SK-N-SH (cell line): ENCODE data around the gene CILP. TPM values are rescaled to one million over a fixed set of nuclear protein-coding genes. Genes with fewer than 3 reads are reported as not detected.

Source experiments
- CTCF ChIA-PET: fragments of 300-600, 350-600 bp; formaldehyde crosslinking; extraction: SDS; loops from one replicate; lab custom pipeline; 2021; lab: Yijun Ruan, JAX
- POLR2A ChIA-PET: fragments of 350-600 bp; sonication (Branson Sonifier 250); formaldehyde crosslinking; extraction: SDS; loops from one replicate; lab custom pipeline; 2020; ENCODE audit warnings: antibody characterized with exemption, inconsistent platforms; lab: Yijun Ruan, JAX
- DNase-seq: peaks from one replicate; pipeline ENCODE4 v3.0.0; 2012
- H2AFZ ChIP-seq: fragments of 200-600 bp; sonication (generic); 2 replicates; pipeline ENCODE4 v1.8.1; 2016; ENCODE audit warnings: antibody characterized with exemption, mild to moderate bottlenecking, low read depth
- H3F3A ChIP-seq: fragments of 200-600 bp; sonication (generic); replicated peaks from 2 replicates; pipeline ENCODE3; 2016; ENCODE audit warnings: antibody characterized with exemption, mild to moderate bottlenecking; ENCODE audit not compliant: insufficient read depth
- H3K27ac ChIP-seq, 2 experiments: fragments of 200-500 bp in 1 of 2; fragments of 200-600 bp in 1 of 2; sonication (Bioruptor generic) in 1 of 2; sonication (generic), shearing (Covaris generic) in 1 of 2; 2 replicates each; pipeline versions ENCODE4 v1.5.1 to v1.6.1; 2014 to 2016; ENCODE audit warnings: low read depth in 2 of 2, inconsistent platforms in 1 of 2, low read length in 1 of 2, mild to moderate bottlenecking in 1 of 2, mixed read lengths in 1 of 2
- H3K27me3 ChIP-seq: fragments of 200-600 bp; sonication (generic), shearing (Covaris generic); 2 replicates; pipeline ENCODE4 v1.6.1; 2016; ENCODE audit warnings: mixed run types; ENCODE audit not compliant: insufficient read depth
- H3K36me3 ChIP-seq, 2 experiments: fragments of 200-500 bp in 1 of 2; fragments of 200-600 bp in 1 of 2; sonication (Bioruptor generic) in 1 of 2; sonication (generic) in 1 of 2; replicated peaks in 1 of 2; 2 replicates each; pipeline versions ENCODE3 to v1.5.1; 2014 to 2016; ENCODE audit warnings: low read length in 1 of 2, mild to moderate bottlenecking in 1 of 2; ENCODE audit not compliant: insufficient read depth in 2 of 2, control insufficient read depth in 1 of 2
- H3K4me1 ChIP-seq, 2 experiments: fragments of 200-500 bp in 1 of 2; fragments of 200-600 bp in 1 of 2; sonication (Bioruptor generic) in 1 of 2; sonication (generic), shearing (Covaris generic) in 1 of 2; 2 replicates each; pipeline versions ENCODE4 v1.5.1 to v1.6.1; 2014 to 2016; ENCODE audit warnings: low read depth in 1 of 2, low read length in 1 of 2, mixed run types in 1 of 2; ENCODE audit not compliant: insufficient read depth in 2 of 2, control insufficient read depth in 1 of 2
- H3K4me2 ChIP-seq: fragments of 200-600 bp; sonication (generic), shearing (Covaris generic); 2 replicates; pipeline ENCODE4 v1.6.1; 2017; ENCODE audit warnings: mixed run types
- H3K4me3 ChIP-seq, 2 experiments: fragments of 200-500 bp in 1 of 2; fragments of 200-600 bp in 1 of 2; sonication (Bioruptor generic) in 1 of 2; sonication (generic), shearing (Covaris generic) in 1 of 2; 2 replicates each; pipeline versions ENCODE4 v1.5.1 to v1.8.1; 2014 to 2016; ENCODE audit warnings: low read depth in 2 of 2, inconsistent platforms in 1 of 2, low read length in 1 of 2, mild to moderate bottlenecking in 1 of 2, mixed read lengths in 1 of 2, moderate library complexity in 1 of 2
- H3K79me2 ChIP-seq: fragments of 200-600 bp; sonication (generic); 2 replicates; pipeline ENCODE4 v1.8.1; 2017; ENCODE audit warnings: mild to moderate bottlenecking; ENCODE audit not compliant: insufficient read depth
- H3K9ac ChIP-seq: fragments of 200-600 bp; sonication (generic); 2 replicates; pipeline ENCODE4 v1.6.1; 2017; ENCODE audit warnings: mixed run types
- H3K9me2 ChIP-seq: fragments of 200-600 bp; sonication (generic); 2 replicates; pipeline ENCODE4 v1.6.1; 2017; ENCODE audit warnings: mixed run types
- H3K9me3 ChIP-seq: fragments of 200-600 bp; sonication (generic); 2 replicates; pipeline ENCODE4 v1.6.1; 2017; ENCODE audit warnings: mixed run types, mild to moderate bottlenecking, moderate library complexity
- H4K20me1 ChIP-seq: fragments of 200-600 bp; sonication (generic); 2 replicates; pipeline ENCODE4 v1.6.1; 2017; ENCODE audit warnings: mild to moderate bottlenecking, mixed run types; ENCODE audit not compliant: insufficient read depth
- CHD2 ChIP-seq: fragments of 150-350 bp; IDR thresholded peaks from 2 replicates; pipeline ENCODE4 v1.6.1; 2018; ENCODE audit warnings: low read length; ENCODE audit not compliant: partially characterized antibody
- CTCF ChIP-seq: fragments of 200-600 bp; sonication (generic); IDR thresholded peaks from 2 replicates; pipeline ENCODE4 v1.6.1; 2017; ENCODE audit warnings: antibody characterized with exemption, mild to moderate bottlenecking, moderate library complexity
- ELF1 ChIP-seq: IDR thresholded peaks from 2 replicates; pipeline ENCODE4 v1.4.0; 2012
- EP300 ChIP-seq, 2 experiments: IDR thresholded peaks; 2 replicates each; pipeline versions ENCODE4 v1.4.0 to v1.6.1; 2012; ENCODE audit warnings: borderline replicate concordance in 1 of 2, low read depth in 1 of 2, low read length in 1 of 2
- EZH2phosphoT487 ChIP-seq: fragments of 200-600 bp; sonication (generic); IDR thresholded peaks from 2 replicates; pipeline ENCODE4 v1.6.1; 2017; ENCODE audit warnings: low read depth, mixed run types, mild to moderate bottlenecking, antibody characterized with exemption, moderate library complexity, borderline replicate concordance
- GABPA ChIP-seq: IDR thresholded peaks from 2 replicates; pipeline ENCODE4 v1.4.0; 2012; ENCODE audit warnings: low read depth, mild to moderate bottlenecking
- IRF3 ChIP-seq: fragments of 150-350 bp; IDR thresholded peaks from 2 replicates; pipeline ENCODE4 v1.6.1; 2016; ENCODE audit warnings: mild to moderate bottlenecking, low read depth, low read length
- MXI1 ChIP-seq: IDR thresholded peaks from 2 replicates; pipeline ENCODE4 v1.6.1; 2012; ENCODE audit warnings: mild to moderate bottlenecking, low read depth, low read length, improper control_type of control experiment
- NFIC ChIP-seq: IDR thresholded peaks from 2 replicates; pipeline ENCODE4 v1.4.0; 2012; ENCODE audit warnings: borderline replicate concordance
- NRF1 ChIP-seq: IDR thresholded peaks from 2 replicates; pipeline ENCODE4 v1.6.1; 2012; ENCODE audit warnings: low read depth, mild to moderate bottlenecking, low read length
- PBX3 ChIP-seq: IDR thresholded peaks from 2 replicates; pipeline ENCODE4; 2012
- RAD21 ChIP-seq: IDR thresholded peaks from 2 replicates; pipeline ENCODE4 v1.6.1; 2012; ENCODE audit warnings: mild to moderate bottlenecking, low read length
- RCOR1 ChIP-seq: fragments of 150-350 bp; IDR thresholded peaks from 2 replicates; pipeline ENCODE4 v1.6.1; 2017; ENCODE audit warnings: antibody characterized with exemption, low read length
- SIN3A ChIP-seq: IDR thresholded peaks from 2 replicates; pipeline ENCODE4 v1.6.1; 2012; ENCODE audit warnings: low read depth, mild to moderate bottlenecking, low read length, moderate library complexity, borderline replicate concordance
- TCF12 ChIP-seq: IDR thresholded peaks from 2 replicates; pipeline ENCODE4 v1.4.0; 2012
- WGBS: methylation state at CpG from one replicate; pipeline ENCODE4 v1.1.6; 2017; ENCODE audit warnings: low lambda C conversion rate; 5-methylcytosine and 5-hydroxymethylcytosine counted together
- polyA plus RNA-seq, 3 experiments: library from polyadenylated mRNA; depleted of rRNA; stranded (reverse); fragments of >200 nt; gene quantifications; 2 replicates each; pipeline ENCODE4 v1.2.3, GENCODE V29; 2012
- TF ChIP-seq, protein P1 (sequence below): IDR thresholded peaks from 2 replicates; pipeline ENCODE4 v1.4.0; 2012; ENCODE audit warnings: low read depth, borderline replicate concordance
- TF ChIP-seq, protein P2 (sequence below): IDR thresholded peaks from 2 replicates; pipeline ENCODE4 v1.4.0; 2012; ENCODE audit warnings: low read depth

Gene CILP
- polyA plus RNA-seq, 1 of the 3 experiments (the other 2 are of a cell fraction), result 0.03 TPM

DNA sequence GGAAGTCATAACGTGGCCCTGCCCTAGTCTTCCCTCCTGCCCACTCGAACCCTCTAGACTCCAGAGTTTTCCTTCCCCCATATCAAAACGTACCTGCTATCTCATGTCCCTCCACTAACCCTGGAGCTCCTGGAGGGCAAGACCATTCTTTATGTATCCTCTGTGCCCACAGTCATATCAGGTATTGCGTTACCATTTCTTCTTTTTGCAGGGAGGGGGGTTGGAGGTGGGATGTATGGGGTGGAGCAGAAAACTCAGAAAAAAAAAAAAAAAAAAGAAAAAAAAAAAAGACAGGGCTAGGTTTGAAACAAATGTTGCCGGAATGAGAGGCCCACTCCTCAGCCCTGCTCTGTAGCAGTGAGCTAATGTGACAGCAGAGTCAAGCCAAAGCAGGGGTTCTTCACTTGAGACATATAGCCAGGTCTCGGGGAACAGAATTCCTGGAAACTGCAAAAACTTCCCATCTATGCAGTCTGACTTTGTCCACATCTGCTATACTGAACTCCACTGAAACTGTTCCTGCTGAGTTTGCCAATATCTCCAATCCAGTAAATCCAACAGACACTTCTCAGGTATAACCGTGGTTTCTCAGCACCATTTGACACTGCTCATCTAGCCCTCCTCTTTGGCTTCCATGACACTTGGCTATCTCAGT is 44.3 kb upstream of the CILP start:
- no peak overlapping the region for H3K4me3 ChIP-seq
- no peaks in the 10 kb centered on the region for H4K20me1 ChIP-seq
- H3K9ac ChIP-seq, result no peak overlapping the region
- H3K9me3 ChIP-seq, result no peaks in the 10 kb centered on the region
- ChIA-PET POLR2A (no interaction called here), CTCF (interaction anchor here (0.6 to 1.2 kb wide), 2 partner anchors 15 to 145 kb away, joined by 3 to 5 read pairs; no protein-coding TSS in a partner anchor)
- no peaks in the 10 kb centered on the region for H3K9me2 ChIP-seq
- no peaks in the 10 kb centered on the region for H3F3A ChIP-seq
- H3K4me2 ChIP-seq, result no peak overlapping the region
- no peak for TF ChIP-seq TCF12
- TF ChIP-seq, protein P1, sequence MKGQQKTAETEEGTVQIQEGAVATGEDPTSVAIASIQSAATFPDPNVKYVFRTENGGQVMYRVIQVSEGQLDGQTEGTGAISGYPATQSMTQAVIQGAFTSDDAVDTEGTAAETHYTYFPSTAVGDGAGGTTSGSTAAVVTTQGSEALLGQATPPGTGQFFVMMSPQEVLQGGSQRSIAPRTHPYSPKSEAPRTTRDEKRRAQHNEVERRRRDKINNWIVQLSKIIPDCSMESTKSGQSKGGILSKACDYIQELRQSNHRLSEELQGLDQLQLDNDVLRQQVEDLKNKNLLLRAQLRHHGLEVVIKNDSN, result no peak
- TF ChIP-seq SIN3A, result no peak
- TF ChIP-seq NRF1, result no peak
- TF ChIP-seq RAD21, result no peak
- TF ChIP-seq EZH2phosphoT487, result no peak
- no peak for TF ChIP-seq ELF1
- no peak for TF ChIP-seq PBX3
- no peak for TF ChIP-seq NFIC
- TF ChIP-seq EP300 (IDR thresholded peaks at IDR 0.05; ENCODE audit: borderline replicate concordance in 1 of 2, low read depth in 1 of 2, low read length in 1 of 2), result no peak
- TF ChIP-seq RCOR1, result no peak
- TF ChIP-seq GABPA, result no peak
- no peak for TF ChIP-seq IRF3
- TF ChIP-seq, protein P2, sequence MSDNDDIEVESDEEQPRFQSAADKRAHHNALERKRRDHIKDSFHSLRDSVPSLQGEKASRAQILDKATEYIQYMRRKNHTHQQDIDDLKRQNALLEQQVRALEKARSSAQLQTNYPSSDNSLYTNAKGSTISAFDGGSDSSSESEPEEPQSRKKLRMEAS, result no peak
- H3K27me3 ChIP-seq, result no peaks in the 10 kb centered on the region
- no peaks in the 10 kb centered on the region for H3K79me2 ChIP-seq
- peaks cover 0 to 25% of the 10 kb centered on the region in 2 experiments for H3K36me3 ChIP-seq
- no peak for DNase-seq
- 94% methylated on average over 7 of the region's 7 CpGs for WGBS
- H2AFZ ChIP-seq, result no peak overlapping the region
- H3K27ac ChIP-seq, result no peak overlapping the region
- H3K4me1 ChIP-seq, result peaks cover 0 to 2% of the 10 kb centered on the region in 2 experiments; a peak in 1 of 4 replicates

DNA sequence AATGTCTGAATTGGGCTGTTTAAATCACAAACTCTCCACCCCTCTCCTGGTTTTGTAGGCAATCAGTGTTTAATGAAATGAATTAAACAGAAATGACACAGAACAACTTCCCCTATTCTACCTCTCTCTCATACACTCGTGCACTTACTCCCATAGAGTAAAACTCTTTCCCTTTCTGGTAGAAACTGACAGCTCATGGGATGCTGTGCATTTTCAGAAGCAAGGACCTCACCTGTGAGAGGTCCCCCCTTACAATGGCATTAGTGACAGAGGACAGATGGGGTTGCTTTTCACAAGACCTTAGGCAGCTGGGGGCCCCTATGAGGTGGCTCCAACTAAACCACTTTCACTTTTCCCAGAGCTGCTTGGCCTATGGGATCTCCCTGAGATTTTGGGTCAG is 43.5 kb upstream of the CILP start:
- Histone ChIP-seq H3K4me1 (peaks cover 0 to 2% of the 10 kb centered on the region in 2 experiments; a peak in 1 of 4 replicates), H3F3A (no peaks in the 10 kb centered on the region), H3K9ac (no peak overlapping the region), H2AFZ (no peak overlapping the region), H3K9me2 (no peaks in the 10 kb centered on the region), H3K79me2 (no peaks in the 10 kb centered on the region), H3K4me3 (no peak overlapping the region), H3K9me3 (no peaks in the 10 kb centered on the region), H3K36me3 (peaks cover 0 to 16% of the 10 kb centered on the region in 2 experiments), H3K27me3 (no peaks in the 10 kb centered on the region), H3K4me2 (no peak overlapping the region), H3K27ac (no peak overlapping the region), H4K20me1 (no peaks in the 10 kb centered on the region)
- CTCF ChIA-PET, result interaction anchor here (0.6 to 1.2 kb wide), 2 partner anchors 16 to 146 kb away, joined by 3 to 5 read pairs; no protein-coding TSS in a partner anchor
- POLR2A ChIA-PET, result no interaction called here
- DNase-seq, result no peak
- TF ChIP-seq CTCF, result no peak
- no peak for TF ChIP-seq ELF1
- no peak for TF ChIP-seq MXI1
- TF ChIP-seq, protein P2, result no peak
- TF ChIP-seq NFIC, result no peak
- TF ChIP-seq EZH2phosphoT487, result no peak
- TF ChIP-seq CHD2, result no peak
- WGBS, result 84% methylated on average over 1 of the region's 1 CpG
